ENCODE measurements around the gene EIF3K.

Gene EIF3K

DNA sequence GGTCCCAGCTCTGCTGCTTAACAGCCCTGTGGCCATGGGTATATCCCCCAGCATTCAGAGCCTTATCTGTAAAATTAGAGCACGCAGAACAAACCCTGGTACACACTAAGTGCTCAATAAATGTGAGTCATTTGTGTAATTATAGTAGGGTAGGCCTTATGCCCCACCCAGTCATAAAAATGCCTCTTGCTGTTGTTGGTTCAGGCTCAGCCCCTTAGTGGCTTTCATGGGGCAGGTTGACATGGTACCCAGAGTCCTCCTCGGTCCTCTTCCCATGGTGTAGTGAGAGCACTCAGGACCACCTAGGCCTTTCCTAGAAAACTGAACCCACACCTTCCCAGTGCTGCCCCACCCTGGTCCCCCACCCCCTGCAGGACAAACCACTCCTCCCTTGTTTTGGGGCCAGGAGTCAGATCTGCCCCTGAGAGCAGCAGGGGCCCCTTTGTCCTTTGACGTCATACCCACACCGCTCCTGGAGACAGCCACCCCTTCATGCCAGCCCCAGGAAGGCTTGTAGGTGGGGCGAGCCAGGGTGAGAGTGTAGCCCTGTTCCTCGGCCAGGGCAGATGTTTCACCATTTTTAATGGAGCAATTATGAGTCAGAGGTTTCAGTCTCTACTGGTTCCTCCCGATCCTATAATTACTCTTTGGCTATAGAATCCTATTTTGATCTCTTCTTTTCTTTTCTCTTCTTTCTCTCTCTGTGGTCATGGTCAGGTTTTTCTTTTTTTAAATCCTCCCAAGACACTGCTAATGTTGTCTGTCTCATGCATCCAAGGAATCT is 65.3 kb downstream of the EIF3K start:
- no peak overlapping the region for H3K4me3 ChIP-seq (ENCODE audit: insufficient read depth, low read depth, low read length)
- H3K27ac ChIP-seq (ENCODE audit: insufficient read depth, low read depth, low read length, poor library complexity, severe bottlenecking), result peak overlapping the region; percentile 52
- no peaks in the 10 kb centered on the region for H3K9me3 ChIP-seq (ENCODE audit: control insufficient read depth, low read length)
- H3K4me1 ChIP-seq (ENCODE audit: control insufficient read depth, insufficient read depth, low read length), result peaks cover 35% of the 10 kb centered on the region
- no peaks in the 10 kb centered on the region for H3K36me3 ChIP-seq (ENCODE audit: control insufficient read depth, insufficient read depth, low read length)
- 65 to 70% methylated on average over 7 of the region's 7 CpGs for WGBS, 2 experiments
- no peaks in the 10 kb centered on the region for H3K27me3 ChIP-seq (ENCODE audit: control insufficient read depth, insufficient read depth, low read length, poor library complexity, severe bottlenecking)

DNA sequence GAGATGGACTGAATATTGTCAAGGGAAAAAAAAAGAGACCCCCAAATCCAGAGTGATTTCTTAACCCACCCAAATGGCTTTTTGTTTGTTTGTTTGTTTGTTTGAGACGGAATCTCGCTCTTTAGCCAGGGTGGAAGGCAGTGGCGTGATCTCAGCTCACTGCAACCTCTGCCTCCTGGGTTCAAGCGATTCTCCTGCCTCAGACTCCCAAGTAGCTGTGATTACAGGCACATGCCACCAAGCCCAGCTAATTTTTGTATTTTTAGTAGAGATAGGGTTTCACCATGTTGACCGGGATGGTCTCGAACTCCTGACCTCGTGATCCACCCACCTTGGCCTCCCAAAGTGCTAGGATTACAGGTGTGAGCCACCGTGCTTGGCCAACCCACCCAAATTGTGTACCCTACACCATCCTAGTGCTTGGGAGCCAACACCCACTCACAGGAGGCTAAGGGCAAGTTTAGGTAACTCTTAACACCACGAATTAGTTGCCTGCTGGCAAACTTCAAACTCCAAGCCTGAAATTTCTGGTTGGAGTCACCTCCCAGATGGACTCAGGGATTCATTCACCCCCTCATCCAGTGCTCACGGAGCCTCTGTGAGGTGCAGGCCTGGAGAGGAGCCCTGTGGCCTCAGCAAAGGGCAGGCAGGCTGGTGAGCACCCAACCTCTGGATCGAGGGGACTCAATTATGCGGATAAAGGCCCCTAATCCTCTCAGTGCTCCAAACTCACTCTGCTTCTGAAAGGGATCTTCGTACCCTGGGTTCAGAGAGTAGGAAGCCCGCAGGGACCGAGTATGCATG is 66.1 kb downstream of the EIF3K start:
- Histone ChIP-seq H3K9me3 (ENCODE audit: control insufficient read depth, low read length) (no peaks in the 10 kb centered on the region), H3K4me1 (ENCODE audit: control insufficient read depth, insufficient read depth, low read length) (peaks cover 35% of the 10 kb centered on the region), H3K27ac (ENCODE audit: insufficient read depth, low read depth, low read length, poor library complexity, severe bottlenecking) (no peak overlapping the region), H3K36me3 (ENCODE audit: control insufficient read depth, insufficient read depth, low read length) (no peaks in the 10 kb centered on the region), H3K27me3 (ENCODE audit: control insufficient read depth, insufficient read depth, low read length, poor library complexity, severe bottlenecking) (no peaks in the 10 kb centered on the region), H3K4me3 (ENCODE audit: insufficient read depth, low read depth, low read length) (no peak overlapping the region)
- 79 to 84% methylated on average over 15 of the region's 15 CpGs for WGBS, 2 experiments

DNA sequence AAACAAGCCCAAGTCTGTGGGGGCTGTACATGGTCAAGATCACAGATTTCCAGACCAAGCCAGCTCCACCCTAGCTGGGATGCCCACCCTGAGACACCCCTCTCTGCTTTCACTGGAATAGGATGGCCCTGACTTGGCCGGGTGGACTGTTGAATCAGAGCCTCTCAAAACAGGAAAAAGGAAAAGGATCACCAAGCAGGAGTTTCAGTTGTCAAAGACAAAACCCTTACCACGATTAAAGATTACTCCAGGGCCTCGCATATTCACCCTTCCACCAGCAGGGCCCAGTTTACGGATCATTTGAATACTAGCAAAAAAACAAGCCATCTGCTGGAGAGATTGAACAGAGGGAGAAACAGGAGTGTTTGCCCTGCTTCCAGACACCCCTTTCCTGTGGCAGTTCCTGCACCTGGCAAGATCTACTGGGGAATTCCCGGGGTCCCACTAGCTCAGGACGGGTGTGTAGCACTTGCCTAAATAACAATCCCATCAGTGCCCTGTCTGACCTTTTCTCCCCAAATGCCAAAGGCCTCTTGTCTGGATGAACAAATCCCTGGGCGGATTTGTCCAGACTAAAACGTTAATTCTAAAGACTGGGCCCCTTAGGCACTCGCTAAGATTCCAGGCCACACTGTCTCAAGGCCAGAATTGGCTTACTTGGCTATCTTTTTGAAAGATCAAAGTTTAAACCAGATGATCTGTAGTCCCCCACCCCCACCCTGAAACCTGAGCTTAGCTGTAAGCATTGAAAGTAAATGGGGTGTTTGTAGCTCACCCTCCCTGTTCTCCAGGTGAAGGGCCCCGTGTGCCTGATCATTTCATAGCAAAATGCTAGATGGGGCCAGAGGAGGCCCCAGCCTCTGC is 66.9 kb downstream of the EIF3K start:
- Histone ChIP-seq H3K36me3 (ENCODE audit: control insufficient read depth, insufficient read depth, low read length) (no peaks in the 10 kb centered on the region), H3K9me3 (ENCODE audit: control insufficient read depth, low read length) (no peaks in the 10 kb centered on the region), H3K27me3 (ENCODE audit: control insufficient read depth, insufficient read depth, low read length, poor library complexity, severe bottlenecking) (no peaks in the 10 kb centered on the region), H3K4me3 (ENCODE audit: insufficient read depth, low read depth, low read length) (no peak overlapping the region), H3K27ac (ENCODE audit: insufficient read depth, low read depth, low read length, poor library complexity, severe bottlenecking) (peak overlapping the region; percentile 27), H3K4me1 (ENCODE audit: control insufficient read depth, insufficient read depth, low read length) (peaks cover 35% of the 10 kb centered on the region)
- WGBS, 2 experiments, result 40 to 43% methylated on average over 10 of the region's 10 CpGs

DNA sequence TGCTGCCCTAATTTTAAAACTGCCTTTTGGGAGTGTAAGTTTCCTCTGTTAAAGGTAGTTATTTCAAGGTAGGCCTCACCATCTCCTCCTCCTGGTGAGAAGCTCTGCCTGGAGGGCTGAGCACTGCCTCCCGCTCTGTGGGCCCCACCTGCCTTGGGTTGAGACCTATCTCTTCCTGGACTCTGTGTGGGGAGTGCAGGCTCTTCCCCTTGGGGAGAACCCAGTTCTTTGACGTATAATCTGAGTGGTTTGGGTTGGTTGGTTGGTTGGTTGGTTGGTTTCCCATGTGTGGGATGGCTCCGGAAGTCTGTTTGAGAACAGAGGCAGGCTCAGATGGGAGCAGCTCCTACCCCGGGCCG is 67.5 kb downstream of the EIF3K start:
- H3K27me3 ChIP-seq (ENCODE audit: control insufficient read depth, insufficient read depth, low read length, poor library complexity, severe bottlenecking), result no peaks in the 10 kb centered on the region
- no peaks in the 10 kb centered on the region for H3K9me3 ChIP-seq (ENCODE audit: control insufficient read depth, low read length)
- H3K36me3 ChIP-seq (ENCODE audit: control insufficient read depth, insufficient read depth, low read length), result no peaks in the 10 kb centered on the region
- peaks cover 35% of the 10 kb centered on the region for H3K4me1 ChIP-seq (ENCODE audit: control insufficient read depth, insufficient read depth, low read length)
- H3K27ac ChIP-seq (ENCODE audit: insufficient read depth, low read depth, low read length, poor library complexity, severe bottlenecking), result peak overlapping the region; percentile 27
- no peak overlapping the region for H3K4me3 ChIP-seq (ENCODE audit: insufficient read depth, low read depth, low read length)
- 90 to 94% methylated on average over 5 of the region's 5 CpGs for WGBS, 2 experiments

All from ectodermal cell (in vitro differentiated cells).